Tibial artery (tissue), 4 donors: ENCODE measurements around the gene TRIAP1.

Experiments used
- DNase-seq, 2 donors: peaks; one replicate each; pipeline ENCODE4 v3.0.0-alpha.2; 2019
- H3K27ac ChIP-seq, 2 donors: fragments of 200-600 bp; sonication (generic) in 1 of 2; 1 replicate in 1 of 2; 2 replicates in 1 of 2; pipeline ENCODE4 v1.5.1; 2018 to 2019; ENCODE audit warnings: mild to moderate bottlenecking in 1 of 2
- H3K27me3 ChIP-seq, 2 donors: fragments of 200-600 bp; sonication (generic) in 1 of 2; one replicate each; pipeline versions ENCODE4 v1.5.1 to v1.6.0; 2016 to 2019
- H3K36me3 ChIP-seq, 3 donors: fragments of 200-600 bp; sonication (generic) in 2 of 3; one replicate each; pipeline ENCODE4 v1.5.1; 2016 to 2019; ENCODE audit warnings: mild to moderate bottlenecking in 2 of 3
- H3K4me1 ChIP-seq, 4 donors: fragments of 200-600 bp; sonication (generic) in 2 of 4; 1 replicate in 3 of 4; 2 replicates in 1 of 4; pipeline ENCODE4 v1.5.1; 2016 to 2019
- H3K4me3 ChIP-seq, 2 donors: fragments of 200-600 bp; sonication (generic) in 1 of 2; 1 replicate in 1 of 2; 2 replicates in 1 of 2; pipeline ENCODE4 v1.5.1; 2018 to 2019; ENCODE audit warnings: mild to moderate bottlenecking in 2 of 2
- H3K9me3 ChIP-seq, 3 donors: fragments of 200-600 bp; sonication (generic) in 1 of 3; one replicate each; pipeline ENCODE4 v1.5.1; 2016 to 2019
- intact Hi-C: fragments of 100-400 bp; cut with DNase I; formaldehyde crosslinking; loops from one replicate; pipeline ENCODE4 v1.15.0; 2023; ENCODE audit warnings: low total_unique reads
- TF ChIP-seq, protein P1 (sequence below), 2 experiments: fragments of 200-600 bp in 1 of 2; fragments of 450-650 bp in 1 of 2; IDR thresholded peaks; one replicate each; pipeline ENCODE4 v1.5.1; 2017 to 2019; ENCODE audit warnings: antibody characterized with exemption in 2 of 2, mild to moderate bottlenecking in 1 of 2, moderate library complexity in 1 of 2

Gene TRIAP1

DNA sequence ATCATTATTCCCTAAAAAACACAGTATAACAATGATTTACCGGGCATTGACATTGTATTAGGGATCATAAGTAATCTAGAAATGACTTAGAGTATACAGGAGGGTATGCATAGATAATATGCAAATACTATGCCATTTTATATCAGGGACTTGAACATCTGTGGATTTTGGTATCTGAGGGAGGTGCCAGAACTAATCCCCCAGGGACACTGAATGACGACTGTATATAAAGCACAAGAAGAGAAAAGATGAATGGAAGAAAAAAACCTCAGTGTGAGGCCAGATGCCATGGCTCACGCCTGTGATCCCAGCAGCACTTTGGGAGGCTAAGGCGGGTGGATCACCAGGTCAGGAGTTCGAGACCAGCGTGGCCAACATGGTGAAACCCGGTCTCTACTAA lies 33.8 kb downstream of the TRIAP1 start:
- Histone ChIP-seq H3K27me3 (peaks cover 0 to 24% of the 10 kb centered on the region in 2 donors), H3K9me3 (no peaks in the 10 kb centered on the region), H3K4me1 (no peaks in the 10 kb centered on the region), H3K4me3 (no peak overlapping the region), H3K27ac (no peak overlapping the region), H3K36me3 (no peaks in the 10 kb centered on the region)
- DNase-seq, result no peak
- intact Hi-C loops, result no loop called here
- TF ChIP-seq, protein P1, sequence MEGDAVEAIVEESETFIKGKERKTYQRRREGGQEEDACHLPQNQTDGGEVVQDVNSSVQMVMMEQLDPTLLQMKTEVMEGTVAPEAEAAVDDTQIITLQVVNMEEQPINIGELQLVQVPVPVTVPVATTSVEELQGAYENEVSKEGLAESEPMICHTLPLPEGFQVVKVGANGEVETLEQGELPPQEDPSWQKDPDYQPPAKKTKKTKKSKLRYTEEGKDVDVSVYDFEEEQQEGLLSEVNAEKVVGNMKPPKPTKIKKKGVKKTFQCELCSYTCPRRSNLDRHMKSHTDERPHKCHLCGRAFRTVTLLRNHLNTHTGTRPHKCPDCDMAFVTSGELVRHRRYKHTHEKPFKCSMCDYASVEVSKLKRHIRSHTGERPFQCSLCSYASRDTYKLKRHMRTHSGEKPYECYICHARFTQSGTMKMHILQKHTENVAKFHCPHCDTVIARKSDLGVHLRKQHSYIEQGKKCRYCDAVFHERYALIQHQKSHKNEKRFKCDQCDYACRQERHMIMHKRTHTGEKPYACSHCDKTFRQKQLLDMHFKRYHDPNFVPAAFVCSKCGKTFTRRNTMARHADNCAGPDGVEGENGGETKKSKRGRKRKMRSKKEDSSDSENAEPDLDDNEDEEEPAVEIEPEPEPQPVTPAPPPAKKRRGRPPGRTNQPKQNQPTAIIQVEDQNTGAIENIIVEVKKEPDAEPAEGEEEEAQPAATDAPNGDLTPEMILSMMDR (IDR thresholded peaks at IDR 0.05), result no peak

DNA sequence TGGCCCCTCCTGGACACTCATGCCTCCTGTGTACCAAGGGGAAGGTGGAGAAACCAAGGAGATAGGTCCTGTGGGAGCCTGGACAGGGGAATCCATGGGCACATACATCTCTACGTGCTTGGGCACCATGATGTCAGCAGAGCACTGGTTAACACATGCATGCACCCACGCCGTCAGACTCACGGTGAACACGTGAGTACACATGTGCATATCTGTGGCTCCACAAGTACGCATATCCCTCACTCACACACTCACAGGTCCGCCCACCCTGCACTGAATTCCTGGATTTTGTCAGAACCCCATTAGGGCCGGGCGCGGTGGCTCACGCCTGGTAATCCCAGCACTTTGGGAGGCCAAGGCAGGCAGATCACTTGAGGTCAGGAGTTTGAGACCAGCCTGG lies 37.4 kb downstream of the TRIAP1 start:
- intact Hi-C loops, result no loop called here

DNA sequence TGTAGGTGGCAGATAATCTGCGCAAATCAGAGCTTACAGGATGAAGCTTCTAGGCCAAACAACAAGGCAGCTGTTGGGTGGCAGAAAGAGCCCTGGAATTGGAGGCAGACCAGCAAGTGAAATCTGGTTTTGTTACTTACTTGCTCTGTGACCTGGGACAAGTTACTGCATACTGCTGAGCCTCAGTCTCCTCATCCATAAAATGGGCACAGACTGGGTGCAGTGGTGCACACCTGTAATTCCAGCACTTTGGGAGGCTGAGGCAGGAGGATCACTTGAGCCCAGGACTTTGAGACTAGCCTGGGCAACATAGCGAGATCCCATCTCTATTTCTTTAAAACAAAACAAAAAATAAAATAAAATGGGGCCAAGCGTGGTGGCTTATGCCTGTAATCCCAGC lies 39.6 kb downstream of the TRIAP1 start:
- Histone ChIP-seq H3K27ac (no peak overlapping the region), H3K9me3 (no peaks in the 10 kb centered on the region), H3K36me3 (no peaks in the 10 kb centered on the region), H3K27me3 (peaks cover 0 to 23% of the 10 kb centered on the region in 2 donors), H3K4me3 (no peak overlapping the region), H3K4me1 (no peaks in the 10 kb centered on the region)
- TF ChIP-seq, protein P1 (IDR thresholded peaks at IDR 0.05), result no peak
- DNase-seq, result no peak
- intact Hi-C loops, result no loop called here

More for the DNA sequence above, 37.4 kb downstream of the TRIAP1 start:
- Histone ChIP-seq H3K27me3 (peaks cover 0 to 17% of the 10 kb centered on the region in 2 donors), H3K4me3 (no peak overlapping the region), H3K9me3 (no peaks in the 10 kb centered on the region), H3K27ac (no peak overlapping the region), H3K4me1 (no peaks in the 10 kb centered on the region), H3K36me3 (no peaks in the 10 kb centered on the region)
- TF ChIP-seq, protein P1 (IDR thresholded peaks at IDR 0.05), result no peak
- no peak for DNase-seq

DNA sequence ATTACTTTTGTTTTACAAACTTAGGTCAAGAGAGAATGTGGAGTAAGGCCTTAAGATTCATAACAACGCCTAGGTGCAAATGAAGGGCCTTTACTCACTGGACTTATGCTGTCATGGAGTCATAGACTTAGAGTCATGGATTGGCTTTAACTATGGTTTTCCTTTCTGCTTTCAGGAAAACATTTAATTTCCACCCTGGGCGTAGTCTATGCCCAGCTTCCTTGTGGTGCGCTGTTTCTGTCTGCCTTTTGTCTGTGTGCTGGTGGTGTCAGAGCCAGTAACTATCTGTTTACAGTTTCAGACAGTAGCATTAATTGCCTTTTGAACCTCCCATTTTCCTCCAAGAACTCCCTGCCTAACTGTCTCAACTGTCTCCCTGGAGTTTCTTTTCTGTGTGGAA lies 40.1 kb downstream of the TRIAP1 start:
- DNase-seq, result no peak
- Histone ChIP-seq H3K36me3 (no peaks in the 10 kb centered on the region), H3K9me3 (no peaks in the 10 kb centered on the region), H3K4me3 (no peak overlapping the region), H3K27ac (no peak overlapping the region), H3K4me1 (no peaks in the 10 kb centered on the region), H3K27me3 (peaks cover 0 to 23% of the 10 kb centered on the region in 2 donors)
- intact Hi-C loops, result no loop called here
- TF ChIP-seq, protein P1 (IDR thresholded peaks at IDR 0.05), result no peak

DNA sequence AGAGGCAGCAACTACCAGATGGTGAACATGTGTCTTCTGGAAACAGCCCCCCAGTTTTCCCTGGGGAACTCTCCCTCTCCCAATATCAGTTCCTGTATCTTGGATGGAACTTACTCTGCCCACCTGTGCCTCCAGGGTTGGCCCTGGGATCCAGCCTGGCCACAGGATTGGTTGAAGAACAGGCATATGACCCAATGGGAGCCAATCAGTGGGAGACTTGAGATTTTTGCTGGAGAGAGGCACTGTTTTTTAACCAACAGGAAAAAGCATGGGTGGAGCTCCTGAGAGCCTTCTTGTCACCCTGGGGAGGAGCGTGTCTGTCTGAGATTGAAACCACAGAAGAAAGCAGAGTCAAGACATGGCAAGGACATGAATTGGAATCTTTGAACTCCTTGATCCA lies 41.9 kb downstream of the TRIAP1 start:
- H3K4me1 ChIP-seq, result no peaks in the 10 kb centered on the region
- TF ChIP-seq, protein P1 (IDR thresholded peaks at IDR 0.05), result no peak
- DNase-seq, result no peak

DNA sequence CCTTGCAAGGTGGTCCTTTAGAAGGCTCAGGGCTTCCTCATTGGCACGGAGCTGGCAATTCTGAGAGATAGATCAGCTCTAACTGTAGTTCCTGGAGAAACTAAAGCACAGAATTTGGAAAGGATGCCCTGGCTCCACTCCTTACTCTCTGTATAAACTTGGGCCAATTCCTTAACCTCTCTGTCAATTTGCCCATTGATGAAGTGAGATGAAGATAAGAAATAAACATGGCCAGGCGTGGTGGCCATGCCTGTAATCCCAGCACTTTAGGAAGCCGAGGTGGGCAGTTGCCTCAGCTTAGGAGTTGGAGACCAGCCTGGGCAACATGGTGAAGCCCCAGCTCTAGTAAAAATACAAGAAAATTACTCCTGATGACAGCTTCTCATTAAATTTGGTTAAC lies 42.3 kb downstream of the TRIAP1 start:
- no peak overlapping the region for H3K4me3 ChIP-seq
- peaks cover 0 to 42% of the 10 kb centered on the region in 2 donors for H3K27me3 ChIP-seq
- no peaks in the 10 kb centered on the region for H3K36me3 ChIP-seq
- no peaks in the 10 kb centered on the region for H3K9me3 ChIP-seq
- H3K4me1 ChIP-seq, result no peaks in the 10 kb centered on the region
- DNase-seq, result no peak
- intact Hi-C loops, result no loop called here
- H3K27ac ChIP-seq, result no peak overlapping the region
- TF ChIP-seq, protein P1 (IDR thresholded peaks at IDR 0.05), result no peak

More for the DNA sequence above, 41.9 kb downstream of the TRIAP1 start:
- peaks cover 0 to 39% of the 10 kb centered on the region in 2 donors for H3K27me3 ChIP-seq
- H3K27ac ChIP-seq, result no peak overlapping the region
- intact Hi-C loops, result no loop called here
- H3K9me3 ChIP-seq, result no peaks in the 10 kb centered on the region
- no peak overlapping the region for H3K4me3 ChIP-seq
- H3K36me3 ChIP-seq, result no peaks in the 10 kb centered on the region
